Lung (tissue), 12 donors: ENCODE measurements around the gene IFI16. TPM values are rescaled to one million over a fixed set of nuclear protein-coding genes. Genes with fewer than 3 reads are reported as not detected.

Experiments
- ATAC-seq: fragments of 200-7000 bp; cut with Tn5 transposase; one replicate; pipeline ENCODE4 v1.9.1; 2020; ENCODE audit warnings: moderate number of reproducible peaks; ENCODE audit not compliant: insufficient read depth, low FRiP score
- DNase-seq, 3 donors: peaks; one replicate each; pipeline ENCODE4 v3.0.0-alpha.2; 2013 to 2017
- H3K27ac ChIP-seq, 2 donors: one replicate each; pipeline ENCODE4 v1.5.1; 2013; ENCODE audit warnings: mild to moderate bottlenecking in 2 of 2, moderate library complexity in 2 of 2, control low read depth in 1 of 2, inconsistent platforms in 1 of 2, low read depth in 1 of 2, low read length in 1 of 2
- H3K27me3 ChIP-seq, 3 donors: one replicate each; pipeline ENCODE4 v1.5.1; 2013; ENCODE audit warnings: low read length in 2 of 3; ENCODE audit not compliant: control insufficient read depth in 3 of 3, insufficient read depth in 3 of 3
- H3K36me3 ChIP-seq, 4 donors: one replicate each; pipeline ENCODE4 v1.5.1; 2013; ENCODE audit warnings: low read length in 4 of 4, mild to moderate bottlenecking in 1 of 4, moderate library complexity in 1 of 4; ENCODE audit not compliant: control insufficient read depth in 4 of 4, insufficient read depth in 4 of 4
- H3K4me1 ChIP-seq, 5 donors: one replicate each; pipeline ENCODE4 v1.5.1; 2013; ENCODE audit warnings: low read length in 5 of 5, mild to moderate bottlenecking in 2 of 5, moderate library complexity in 1 of 5; ENCODE audit not compliant: control insufficient read depth in 5 of 5, insufficient read depth in 5 of 5
- H3K4me3 ChIP-seq: one replicate; pipeline ENCODE4 v1.5.1; 2013; ENCODE audit warnings: mild to moderate bottlenecking, control low read depth, moderate library complexity
- H3K9ac ChIP-seq, 2 donors: one replicate each; pipeline ENCODE4 v1.5.1; 2013; ENCODE audit warnings: low read length in 2 of 2, control low read depth in 1 of 2; ENCODE audit not compliant: insufficient read depth in 1 of 2
- H3K9me3 ChIP-seq, 4 donors: one replicate each; pipeline ENCODE4 v1.5.1; 2013; ENCODE audit warnings: low read length in 3 of 4, mild to moderate bottlenecking in 1 of 4, moderate library complexity in 1 of 4; ENCODE audit not compliant: control insufficient read depth in 4 of 4, insufficient read depth in 3 of 4
- WGBS, 2 donors: extraction: QIAGEN DNeasy Blood & Tissue Kit; methylation state at CpG; one replicate each; pipeline ENCODE4 v1.1.7; 2013; 5-methylcytosine and 5-hydroxymethylcytosine counted together
- polyA plus RNA-seq, 2 donors: library from polyadenylated mRNA; stranded (reverse); fragments of 200-250 nt; gene quantifications; one replicate each; pipeline ENCODE4 v1.2.1, GENCODE V29; 2013
- total RNA-seq, 2 donors: library from RNA; depleted of rRNA in 1 of 2; stranded (reverse); fragments of >200 nt in 1 of 2; gene quantifications; one replicate each; pipeline ENCODE4 v1.2.1, GENCODE V29; 2014 to 2021
- TF ChIP-seq, protein P1 (sequence below): IDR thresholded peaks from 2 replicates; pipeline ENCODE4 v1.5.1; 2012; ENCODE audit warnings: mild to moderate bottlenecking; ENCODE audit errors: control extremely low read depth, extremely low read depth
- donor health status: control.
- donor health status: control.
- donor health status: Bipolar disorder and iron deficiency.
- donor health status: healthy.
- donor health status: DM: yes; HTN: yes; CAD: no.

The IFI16 gene
- total and polyA plus RNA-seq, 4 donors, result 60.7 to 124 (median 81.4) TPM

DNA sequence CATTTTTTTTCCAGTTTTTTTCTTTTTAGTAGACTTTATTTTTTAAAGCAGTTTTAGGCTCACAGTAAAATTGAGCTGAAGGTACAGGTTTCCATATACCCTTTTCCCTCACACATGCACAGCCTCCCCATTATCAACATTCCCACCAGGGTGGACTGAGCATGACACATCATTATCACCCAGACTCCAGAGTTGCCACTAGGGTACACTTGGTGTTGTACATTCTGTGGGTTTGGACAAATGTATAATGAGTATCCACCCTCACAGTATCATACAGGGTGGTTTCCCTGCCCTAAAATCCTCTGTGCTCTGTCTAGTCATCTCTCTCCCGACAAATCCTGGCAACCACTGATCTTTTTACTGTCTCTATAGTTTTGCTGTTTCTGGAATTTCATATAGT is 69.8 kb downstream of the IFI16 start:
- H3K9me3 ChIP-seq, result no peaks in the 10 kb centered on the region
- no peaks in the 10 kb centered on the region for H3K36me3 ChIP-seq
- ATAC-seq (no peak), DNase-seq (no peak)
- H3K27ac ChIP-seq, result no peak overlapping the region
- no peak overlapping the region for H3K4me3 ChIP-seq
- TF ChIP-seq, protein P1, sequence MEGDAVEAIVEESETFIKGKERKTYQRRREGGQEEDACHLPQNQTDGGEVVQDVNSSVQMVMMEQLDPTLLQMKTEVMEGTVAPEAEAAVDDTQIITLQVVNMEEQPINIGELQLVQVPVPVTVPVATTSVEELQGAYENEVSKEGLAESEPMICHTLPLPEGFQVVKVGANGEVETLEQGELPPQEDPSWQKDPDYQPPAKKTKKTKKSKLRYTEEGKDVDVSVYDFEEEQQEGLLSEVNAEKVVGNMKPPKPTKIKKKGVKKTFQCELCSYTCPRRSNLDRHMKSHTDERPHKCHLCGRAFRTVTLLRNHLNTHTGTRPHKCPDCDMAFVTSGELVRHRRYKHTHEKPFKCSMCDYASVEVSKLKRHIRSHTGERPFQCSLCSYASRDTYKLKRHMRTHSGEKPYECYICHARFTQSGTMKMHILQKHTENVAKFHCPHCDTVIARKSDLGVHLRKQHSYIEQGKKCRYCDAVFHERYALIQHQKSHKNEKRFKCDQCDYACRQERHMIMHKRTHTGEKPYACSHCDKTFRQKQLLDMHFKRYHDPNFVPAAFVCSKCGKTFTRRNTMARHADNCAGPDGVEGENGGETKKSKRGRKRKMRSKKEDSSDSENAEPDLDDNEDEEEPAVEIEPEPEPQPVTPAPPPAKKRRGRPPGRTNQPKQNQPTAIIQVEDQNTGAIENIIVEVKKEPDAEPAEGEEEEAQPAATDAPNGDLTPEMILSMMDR, result no peak
- H3K9ac ChIP-seq, result no peak overlapping the region
- no peaks in the 10 kb centered on the region for H3K4me1 ChIP-seq
- H3K27me3 ChIP-seq, result peaks cover 0 to 2% (median 0%) of the 10 kb centered on the region in 3 donors
- 81 to 90% methylated on average over 1 of the region's 1 CpG for WGBS, 2 donors

DNA sequence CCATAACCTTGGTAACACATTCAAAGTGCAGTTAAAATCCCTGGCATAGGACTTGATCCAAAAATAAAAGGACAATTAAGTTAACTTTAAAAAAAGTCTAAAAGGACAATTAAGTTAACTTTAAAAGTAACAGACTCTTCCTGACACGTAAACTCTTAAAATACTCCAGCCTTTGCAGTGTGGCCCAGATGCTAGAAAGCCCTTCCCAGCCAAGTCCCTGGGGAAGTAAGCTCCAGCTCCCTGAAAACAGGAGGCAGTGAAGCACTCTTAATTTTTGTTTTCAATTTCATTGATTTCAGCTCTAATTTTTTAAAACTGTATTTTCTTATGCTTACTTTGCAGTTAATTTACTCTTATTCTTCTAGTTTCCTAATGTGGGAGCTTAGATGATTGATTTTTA is 71.9 kb downstream of the IFI16 start:
- H3K9ac ChIP-seq, result no peak overlapping the region
- H3K9me3 ChIP-seq, result no peaks in the 10 kb centered on the region
- no peak overlapping the region for H3K4me3 ChIP-seq
- no peak overlapping the region for H3K27ac ChIP-seq
- ATAC-seq, result no peak
- TF ChIP-seq, protein P1, result no peak
- H3K4me1 ChIP-seq, result no peaks in the 10 kb centered on the region
- no peaks in the 10 kb centered on the region for H3K36me3 ChIP-seq
- no peak for DNase-seq
- H3K27me3 ChIP-seq, result peaks cover 0 to 2% (median 0%) of the 10 kb centered on the region in 3 donors
- WGBS, 2 donors, result 72 to 81% methylated on average over 1 of the region's 1 CpG

DNA sequence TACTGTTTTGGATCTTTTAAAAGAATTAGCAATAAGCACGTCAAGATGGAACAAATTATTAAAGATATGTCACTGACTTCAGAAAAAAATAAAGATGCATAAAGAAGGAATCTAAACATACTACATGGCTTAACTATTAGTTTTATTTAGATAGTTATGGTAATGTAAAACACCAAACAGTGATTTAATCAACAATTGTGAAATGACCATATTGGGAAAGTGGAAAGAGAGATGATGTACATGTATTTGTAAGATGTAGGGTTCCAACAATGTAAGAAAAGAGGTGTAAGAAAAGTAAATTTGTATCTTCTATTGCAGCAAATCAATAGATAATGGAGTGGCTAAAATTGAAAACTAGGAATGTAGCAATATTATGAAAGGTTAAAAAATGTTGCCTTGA is 73.3 kb downstream of the IFI16 start:
- ATAC-seq (no peak), DNase-seq (no peak)
- Histone ChIP-seq H3K36me3 (no peaks in the 10 kb centered on the region), H3K9me3 (no peaks in the 10 kb centered on the region), H3K27me3 (peaks cover 0 to 2% (median 0%) of the 10 kb centered on the region in 3 donors), H3K4me3 (no peak overlapping the region), H3K9ac (no peak overlapping the region), H3K4me1 (no peaks in the 10 kb centered on the region), H3K27ac (no peak overlapping the region)
- 95% methylated on average over 1 of the region's 1 CpG for WGBS, 2 donors
- TF ChIP-seq, protein P1, result no peak

DNA sequence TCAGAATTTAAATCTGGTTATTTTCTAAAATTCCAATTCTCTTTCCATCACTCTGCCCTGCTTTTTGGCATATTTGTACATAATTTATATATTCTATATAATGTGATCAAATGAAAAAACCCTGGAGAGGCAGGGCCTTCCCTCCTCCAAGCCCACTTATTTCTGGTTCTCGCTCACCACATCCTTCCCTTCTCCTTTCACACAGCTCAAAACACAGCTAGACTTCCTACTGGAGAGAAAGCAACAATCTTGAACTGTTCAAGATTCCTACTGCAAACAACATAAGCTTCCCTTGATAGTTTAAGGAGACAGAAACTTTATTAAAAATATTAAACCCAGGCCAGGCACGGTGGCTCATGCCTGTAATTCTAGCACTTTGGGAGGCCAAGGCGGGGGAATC is 74.4 kb downstream of the IFI16 start:
- ATAC-seq (no peak), DNase-seq (no peak)
- WGBS, 2 donors, result 58 to 73% methylated on average over 3 of the region's 3 CpGs

More for the DNA sequence above, 74.4 kb downstream of the IFI16 start:
- Histone ChIP-seq H3K4me3 (no peak overlapping the region), H3K27me3 (no peaks in the 10 kb centered on the region), H3K27ac (no peak overlapping the region), H3K36me3 (no peaks in the 10 kb centered on the region), H3K9ac (no peak overlapping the region), H3K9me3 (no peaks in the 10 kb centered on the region), H3K4me1 (no peaks in the 10 kb centered on the region)
- TF ChIP-seq, protein P1, result no peak
